Endodermal cell (in vitro differentiated cells): Measurements from ENCODE around the gene IPCEF1. TPM values are rescaled to one million over a fixed set of nuclear protein-coding genes. Genes with fewer than 3 reads are reported as not detected.

Experiments used
- DNase-seq: peaks from one replicate; pipeline ENCODE4 v3.0.0-alpha.2; 2017
- H3K27ac ChIP-seq: 2 replicates; pipeline ENCODE4 v1.5.1; 2013; ENCODE audit warnings: mild to moderate bottlenecking, low read depth, low read length, moderate library complexity
- H3K27me3 ChIP-seq: 2 replicates; pipeline ENCODE4 v1.6.1; 2013; ENCODE audit warnings: mild to moderate bottlenecking, low read length, moderate library complexity; ENCODE audit not compliant: insufficient read depth, control insufficient read depth, poor library complexity, severe bottlenecking
- H3K36me3 ChIP-seq: 2 replicates; pipeline ENCODE4 v1.7.0; 2013; ENCODE audit warnings: mild to moderate bottlenecking, low read length, moderate library complexity; ENCODE audit not compliant: control insufficient read depth, insufficient read depth
- H3K4me1 ChIP-seq: one replicate; pipeline ENCODE4 v1.7.0; 2013; ENCODE audit warnings: low read length; ENCODE audit not compliant: control insufficient read depth, insufficient read depth
- H3K4me3 ChIP-seq: 2 replicates; pipeline ENCODE4 v1.5.1; 2013; ENCODE audit warnings: mild to moderate bottlenecking, low read length, moderate library complexity
- H3K9ac ChIP-seq: 2 replicates; pipeline ENCODE4 v1.6.1; 2013; ENCODE audit warnings: mild to moderate bottlenecking, low read length, moderate library complexity; ENCODE audit not compliant: poor library complexity, severe bottlenecking; ENCODE audit errors: extremely low read depth
- H3K9me3 ChIP-seq: 2 replicates; pipeline ENCODE4 v1.6.1; 2013; ENCODE audit warnings: mild to moderate bottlenecking, low read length, moderate library complexity; ENCODE audit not compliant: control insufficient read depth
- H3K27ac Mint-ChIP-seq: 2 replicates; pipeline ENCODE4 v1.8.0; 2020; ENCODE audit warnings: mixed read lengths
- H3K27me3 Mint-ChIP-seq: 2 replicates; pipeline ENCODE4 v1.8.0; 2021; ENCODE audit warnings: mild to moderate bottlenecking, mixed read lengths; ENCODE audit not compliant: insufficient read depth
- H3K36me3 Mint-ChIP-seq: 2 replicates; pipeline ENCODE4 v1.8.0; 2020; ENCODE audit warnings: low read depth, mixed read lengths
- H3K4me1 Mint-ChIP-seq: 2 replicates; pipeline ENCODE4 v1.8.0; 2020; ENCODE audit warnings: mixed read lengths
- H3K4me3 Mint-ChIP-seq: 2 replicates; pipeline ENCODE4 v1.8.0; 2020; ENCODE audit warnings: mild to moderate bottlenecking, moderate library complexity, mixed read lengths
- H3K9me3 Mint-ChIP-seq: 2 replicates; pipeline ENCODE4 v1.8.0; 2020; ENCODE audit warnings: mild to moderate bottlenecking, mixed read lengths
- CTCF ChIP-seq: fragments of 200-600 bp; sonication (generic); conservative IDR thresholded peaks from 2 replicates; pipeline ENCODE4 v1.5.0; 2021; ENCODE audit warnings: antibody characterized with exemption, mild to moderate bottlenecking
- WGBS, 2 experiments: methylation state at CpG; one replicate each; pipeline versions ENCODE4 v1.1.5 to v1.1.7; 2013; ENCODE audit warnings: missing lambda C conversion rate in 2 of 2, mixed read lengths in 1 of 2; ENCODE audit not compliant: insufficient coverage in 1 of 2, insufficient read length in 1 of 2; 5-methylcytosine and 5-hydroxymethylcytosine counted together
- total RNA-seq, 2 donors: library from RNA; stranded (reverse); fragmentation: NEBNext Ultra II Directional in 1 of 2; extraction: Animal tissue kit (Norgen Biotek cat#: 25700) in 1 of 2; gene quantifications; 2 replicates in 1 of 2; 3 replicates in 1 of 2; pipeline ENCODE4 v1.2.1, GENCODE V29; 2021

IPCEF1 gene
- total RNA-seq, 2 donors from 2014 or later: 2.2 to 2.8 TPM

GRCh38 chr6:154343473-154344308, 12.9 kb downstream of the IPCEF1 start:
- Histone ChIP-seq H3K9me3 (no peaks in the 10 kb centered on the region), H3K27ac (no peak overlapping the region), H3K27me3 (no peaks in the 10 kb centered on the region), H3K4me3 (no peak overlapping the region), H3K9ac (no peak overlapping the region), H3K36me3 (no peaks in the 10 kb centered on the region), H3K4me1 (no peaks in the 10 kb centered on the region)
- peak; percentile 74 for TF ChIP-seq CTCF
- Mint-ChIP-seq H3K4me3 (peak overlapping the region; percentile 42), H3K36me3 (no peaks in the 10 kb centered on the region), H3K9me3 (no peaks in the 10 kb centered on the region), H3K27me3 (no peaks in the 10 kb centered on the region), H3K27ac (peak overlapping the region; percentile 35), H3K4me1 (peaks cover 7% of the 10 kb centered on the region)
- peak; percentile 90 for DNase-seq
- 52 to 68% methylated on average over 14 to 16 of the region's 16 CpGs for WGBS, 2 experiments

GRCh38 chr6:154341871-154342270, 14.7 kb downstream of the IPCEF1 start:
- Histone ChIP-seq H3K36me3 (no peaks in the 10 kb centered on the region), H3K27me3 (no peaks in the 10 kb centered on the region), H3K9ac (no peak overlapping the region), H3K9me3 (no peaks in the 10 kb centered on the region), H3K27ac (peak overlapping the region; percentile 37), H3K4me3 (no peak overlapping the region), H3K4me1 (no peaks in the 10 kb centered on the region)
- 69 to 79% methylated on average over 4 to 5 of the region's 5 CpGs for WGBS, 2 experiments
- no peaks in the 10 kb centered on the region for H3K9me3 Mint-ChIP-seq
- no peaks in the 10 kb centered on the region for H3K27me3 Mint-ChIP-seq
- H3K4me1 Mint-ChIP-seq: peaks cover 7% of the 10 kb centered on the region
- no peaks in the 10 kb centered on the region for H3K36me3 Mint-ChIP-seq
- H3K4me3 Mint-ChIP-seq: no peak overlapping the region
- no peak for TF ChIP-seq CTCF
- H3K27ac Mint-ChIP-seq: no peak overlapping the region
- DNase-seq: no peak

GRCh38 chr6:154341336-154341735, 15.3 kb downstream of the IPCEF1 start:
- no peak overlapping the region for H3K9ac ChIP-seq
- no peaks in the 10 kb centered on the region for H3K4me1 ChIP-seq
- Mint-ChIP-seq H3K27me3 (no peaks in the 10 kb centered on the region), H3K4me1 (peaks cover 7% of the 10 kb centered on the region), H3K36me3 (no peaks in the 10 kb centered on the region), H3K4me3 (no peak overlapping the region), H3K27ac (no peak overlapping the region), H3K9me3 (no peaks in the 10 kb centered on the region)
- no peaks in the 10 kb centered on the region for H3K27me3 ChIP-seq
- H3K36me3 ChIP-seq: no peaks in the 10 kb centered on the region
- H3K9me3 ChIP-seq: no peaks in the 10 kb centered on the region
- WGBS, 2 experiments: 79 to 80% methylated on average over 3 of the region's 4 CpGs
- peak overlapping the region; percentile 37 for H3K27ac ChIP-seq
- no peak for DNase-seq
- H3K4me3 ChIP-seq: no peak overlapping the region
- TF ChIP-seq CTCF: no peak
